ENCODE measurements around the gene PTPRO. TPM values are rescaled to one million over a fixed set of nuclear protein-coding genes. Genes with fewer than 3 reads are reported as not detected.

The PTPRO gene
- total RNA-seq, 1 donor from 2014 or later: 21.4 TPM

DNA sequence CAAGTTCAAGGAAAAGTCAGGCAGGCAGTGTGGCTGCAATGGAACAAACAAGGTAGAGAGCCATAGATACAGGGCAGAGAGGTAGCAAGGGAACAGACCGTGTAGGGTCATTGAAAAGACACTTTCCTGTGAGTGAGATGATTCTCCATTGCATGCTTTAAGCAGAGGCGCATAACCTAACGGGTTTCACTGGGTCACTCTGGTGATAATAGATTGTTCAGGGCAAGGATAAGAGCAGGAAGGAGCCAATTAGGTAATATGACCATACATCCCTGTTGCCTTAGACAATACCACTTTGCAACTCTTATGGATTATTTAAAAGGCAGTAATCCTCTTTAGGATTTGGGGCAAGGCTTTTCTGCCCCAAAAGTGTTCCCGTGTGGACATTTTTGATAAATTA is 214.1 kb downstream of the PTPRO start:
- H3K4me1 ChIP-seq: no peaks in the 10 kb centered on the region
- no peaks in the 10 kb centered on the region for H3K9me3 ChIP-seq
- H3K27ac ChIP-seq: no peak overlapping the region
- ATAC-seq (no peak), DNase-seq (no peak)
- no peak overlapping the region for H3K4me3 ChIP-seq
- TF ChIP-seq, protein P1, sequence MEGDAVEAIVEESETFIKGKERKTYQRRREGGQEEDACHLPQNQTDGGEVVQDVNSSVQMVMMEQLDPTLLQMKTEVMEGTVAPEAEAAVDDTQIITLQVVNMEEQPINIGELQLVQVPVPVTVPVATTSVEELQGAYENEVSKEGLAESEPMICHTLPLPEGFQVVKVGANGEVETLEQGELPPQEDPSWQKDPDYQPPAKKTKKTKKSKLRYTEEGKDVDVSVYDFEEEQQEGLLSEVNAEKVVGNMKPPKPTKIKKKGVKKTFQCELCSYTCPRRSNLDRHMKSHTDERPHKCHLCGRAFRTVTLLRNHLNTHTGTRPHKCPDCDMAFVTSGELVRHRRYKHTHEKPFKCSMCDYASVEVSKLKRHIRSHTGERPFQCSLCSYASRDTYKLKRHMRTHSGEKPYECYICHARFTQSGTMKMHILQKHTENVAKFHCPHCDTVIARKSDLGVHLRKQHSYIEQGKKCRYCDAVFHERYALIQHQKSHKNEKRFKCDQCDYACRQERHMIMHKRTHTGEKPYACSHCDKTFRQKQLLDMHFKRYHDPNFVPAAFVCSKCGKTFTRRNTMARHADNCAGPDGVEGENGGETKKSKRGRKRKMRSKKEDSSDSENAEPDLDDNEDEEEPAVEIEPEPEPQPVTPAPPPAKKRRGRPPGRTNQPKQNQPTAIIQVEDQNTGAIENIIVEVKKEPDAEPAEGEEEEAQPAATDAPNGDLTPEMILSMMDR (IDR thresholded peaks at IDR 0.05): no peak
- H3K27me3 ChIP-seq (ENCODE audit: low read depth): no peaks in the 10 kb centered on the region
- intact Hi-C loops (cut with DNase I): no loop called here
- no peaks in the 10 kb centered on the region for H3K36me3 ChIP-seq

DNA sequence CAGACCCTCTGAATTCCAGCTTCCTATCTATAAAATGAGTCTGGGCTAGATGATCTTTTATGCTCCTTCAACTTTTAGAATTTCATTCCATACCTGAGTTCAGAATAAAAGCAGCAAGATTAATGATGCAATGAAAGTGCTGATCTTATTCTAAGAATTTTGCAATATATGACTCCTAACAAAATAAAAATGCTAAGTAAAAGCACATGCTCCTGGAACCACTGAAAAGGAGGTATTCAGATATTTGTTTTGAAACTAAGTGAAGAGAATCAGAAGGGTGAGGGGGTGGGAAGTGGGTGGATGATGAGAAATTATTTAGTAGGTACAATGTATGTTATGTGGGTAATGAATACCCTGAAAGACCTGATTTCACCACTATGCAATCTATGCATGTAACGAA is 216.6 kb downstream of the PTPRO start:
- H3K27ac ChIP-seq: no peak overlapping the region
- ATAC-seq: no peak
- H3K27me3 ChIP-seq (ENCODE audit: low read depth): no peaks in the 10 kb centered on the region
- H3K4me1 ChIP-seq: no peaks in the 10 kb centered on the region
- intact Hi-C loops (cut with DNase I): no loop called here
- H3K36me3 ChIP-seq: no peaks in the 10 kb centered on the region
- no peak for DNase-seq
- H3K4me3 ChIP-seq: no peak overlapping the region
- TF ChIP-seq, protein P1 (IDR thresholded peaks at IDR 0.05): no peak
- no peaks in the 10 kb centered on the region for H3K9me3 ChIP-seq

DNA sequence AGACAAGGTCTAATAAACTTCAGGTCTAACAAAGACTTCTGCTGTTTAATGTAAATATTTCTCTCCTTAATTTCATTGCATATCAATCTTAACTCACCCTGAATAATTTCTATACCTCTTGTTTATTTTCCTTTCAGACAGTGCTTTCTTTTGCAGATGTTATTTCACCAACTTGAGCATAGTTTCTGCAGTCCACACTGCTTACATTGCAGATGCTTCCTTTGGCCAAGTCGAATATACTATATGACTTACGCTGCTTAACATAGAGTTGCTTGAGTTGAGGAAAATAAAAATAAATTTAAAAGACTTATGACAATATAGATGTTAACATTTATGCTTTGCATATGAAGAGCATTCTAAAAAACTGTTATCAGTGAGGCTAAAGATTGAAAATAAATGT is 217.7 kb downstream of the PTPRO start:
- intact Hi-C loops (cut with DNase I): no loop called here
- Histone ChIP-seq H3K4me1 (no peaks in the 10 kb centered on the region), H3K4me3 (no peak overlapping the region), H3K27me3 (ENCODE audit: low read depth) (no peaks in the 10 kb centered on the region), H3K36me3 (no peaks in the 10 kb centered on the region), H3K9me3 (no peaks in the 10 kb centered on the region), H3K27ac (no peak overlapping the region)
- ATAC-seq (no peak), DNase-seq (no peak)
- TF ChIP-seq, protein P1 (IDR thresholded peaks at IDR 0.05): no peak

DNA sequence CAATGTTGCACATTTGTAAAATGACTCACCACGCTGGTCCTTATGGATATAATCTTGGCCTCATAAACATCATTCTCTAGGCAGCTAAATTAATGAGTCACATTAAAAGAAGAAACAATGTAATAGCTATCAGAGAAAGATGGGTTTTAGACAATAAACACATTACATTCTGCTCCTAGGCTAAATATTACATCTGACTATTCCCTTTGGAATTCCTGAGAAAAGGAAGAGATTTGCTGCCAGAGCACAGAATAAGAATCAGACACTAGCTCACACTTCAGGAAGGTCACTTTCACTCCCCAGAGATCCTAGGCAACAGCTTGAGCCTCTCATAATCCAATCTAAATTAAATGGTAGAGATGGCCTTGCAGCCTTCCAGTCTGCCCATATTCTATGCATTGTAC is 218.2 kb downstream of the PTPRO start:
- no peaks in the 10 kb centered on the region for H3K9me3 ChIP-seq
- H3K27me3 ChIP-seq (ENCODE audit: low read depth): no peaks in the 10 kb centered on the region
- H3K36me3 ChIP-seq: no peaks in the 10 kb centered on the region
- TF ChIP-seq, protein P1 (IDR thresholded peaks at IDR 0.05): no peak
- ATAC-seq: no peak
- H3K4me1 ChIP-seq: peaks cover 2% of the 10 kb centered on the region
- H3K27ac ChIP-seq: no peak overlapping the region
- no peak for DNase-seq
- H3K4me3 ChIP-seq: no peak overlapping the region
- intact Hi-C loops (cut with DNase I): no loop called here

DNA sequence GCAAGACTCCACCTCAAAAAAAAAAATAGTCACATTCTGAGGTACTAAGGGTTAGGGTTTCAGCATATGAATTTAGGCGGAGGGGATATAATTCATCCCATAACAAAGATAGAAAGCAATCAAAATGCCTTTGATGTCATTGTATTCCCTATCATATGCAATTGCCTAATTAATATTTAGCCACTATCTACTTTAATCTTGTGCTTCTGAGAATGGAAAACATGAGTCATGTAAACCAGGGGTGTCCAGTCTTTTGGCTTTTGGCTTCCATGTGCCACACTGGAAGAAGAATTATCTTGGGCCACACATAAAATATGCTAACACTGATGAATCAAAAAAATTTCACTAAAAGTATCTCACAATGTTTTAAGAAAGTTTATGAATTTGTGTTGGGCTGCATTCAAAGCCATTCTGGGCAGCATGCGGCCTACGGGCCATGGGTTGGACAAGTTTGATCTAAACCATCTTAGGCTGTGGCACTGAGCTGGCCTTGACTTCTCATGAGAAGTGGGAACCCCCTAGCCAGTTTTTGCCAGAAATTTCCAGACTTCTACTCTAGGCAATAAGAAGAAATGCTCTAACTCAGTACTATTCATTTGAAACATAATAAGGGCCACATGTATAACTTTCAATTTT is 219.8 kb downstream of the PTPRO start:
- no peaks in the 10 kb centered on the region for H3K36me3 ChIP-seq
- intact Hi-C loops (cut with DNase I): no loop called here
- H3K9me3 ChIP-seq: no peaks in the 10 kb centered on the region
- H3K27me3 ChIP-seq (ENCODE audit: low read depth): no peaks in the 10 kb centered on the region
- peaks cover 8% of the 10 kb centered on the region for H3K4me1 ChIP-seq
- ATAC-seq: no peak
- TF ChIP-seq, protein P1 (IDR thresholded peaks at IDR 0.05): no peak
- no peak for DNase-seq
- no peak overlapping the region for H3K4me3 ChIP-seq
- no peak overlapping the region for H3K27ac ChIP-seq

Measured in lower lobe of right lung (tissue), 2 donors.